ENCODE measurements around the gene SRPRB. TPM values are rescaled to one million over a fixed set of nuclear protein-coding genes. Genes with fewer than 3 reads are reported as not detected.

SRPRB gene
- polyA plus RNA-seq, 1 of the 3 experiments (the other 2 are of a cell fraction), result 54.3 TPM

DNA sequence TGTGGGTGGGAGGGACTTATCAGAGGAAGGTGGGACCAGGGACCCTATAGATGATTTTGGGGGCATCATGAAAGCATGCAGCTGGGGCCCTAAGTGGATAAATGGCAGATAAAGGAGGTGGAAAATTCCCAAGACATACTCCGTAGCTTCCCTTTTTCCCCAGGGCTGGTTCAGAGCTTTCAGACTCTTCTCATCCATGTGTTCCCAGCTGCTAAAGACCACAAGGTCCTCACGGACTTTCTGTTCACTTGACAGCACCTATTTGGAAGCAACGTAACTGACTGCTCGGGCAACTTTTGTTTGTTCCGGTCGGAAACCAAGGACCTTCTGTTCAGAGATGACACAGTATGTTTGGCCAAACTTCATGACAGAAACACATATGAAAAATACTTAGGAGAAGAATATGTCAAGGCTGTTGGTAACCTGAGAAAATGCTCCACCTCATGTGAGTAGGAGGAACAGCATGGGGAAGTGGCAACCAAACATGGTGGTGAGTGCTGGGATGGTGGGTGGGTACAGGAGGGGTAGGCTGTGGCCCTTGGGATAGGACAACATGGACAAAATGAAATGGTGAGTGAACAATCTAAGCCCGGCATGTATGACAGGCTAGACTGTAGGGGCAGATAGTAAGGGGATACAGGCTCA lies 28.7 kb upstream of the SRPRB start:
- no peaks in the 10 kb centered on the region for H3K36me3 ChIP-seq (replicated peaks in 1 of 2; ENCODE audit: control insufficient read depth in 1 of 2, insufficient read depth in 2 of 2, low read length in 1 of 2)
- CTCF ChIA-PET, result no interaction called here
- H3K9me2 ChIP-seq, result no peaks in the 10 kb centered on the region
- no peaks in the 10 kb centered on the region for H3K79me2 ChIP-seq (ENCODE audit: insufficient read depth)
- H3K27ac ChIP-seq (ENCODE audit: low read depth in 2 of 2, low read length in 1 of 2), result no peak overlapping the region
- 49% methylated on average over 7 of the region's 7 CpGs for WGBS (ENCODE audit: low lambda C conversion rate)
- H3K4me3 ChIP-seq (ENCODE audit: low read depth in 2 of 2, low read length in 1 of 2), result no peak overlapping the region
- H3K4me1 ChIP-seq (ENCODE audit: control insufficient read depth in 1 of 2, insufficient read depth in 2 of 2, low read depth in 1 of 2, low read length in 1 of 2), result no peaks in the 10 kb centered on the region
- POLR2A ChIA-PET, result no interaction called here
- H3K9me3 ChIP-seq, result no peaks in the 10 kb centered on the region
- TF ChIP-seq NRF1 (IDR thresholded peaks at IDR 0.05; ENCODE audit: low read depth, low read length), result no peak
- no peak for TF ChIP-seq JUND (IDR thresholded peaks at IDR 0.05)
- no peak for TF ChIP-seq RAD21 (IDR thresholded peaks at IDR 0.05; ENCODE audit: low read length)
- TF ChIP-seq TCF12 (IDR thresholded peaks at IDR 0.05), result no peak
- TF ChIP-seq, protein P1, sequence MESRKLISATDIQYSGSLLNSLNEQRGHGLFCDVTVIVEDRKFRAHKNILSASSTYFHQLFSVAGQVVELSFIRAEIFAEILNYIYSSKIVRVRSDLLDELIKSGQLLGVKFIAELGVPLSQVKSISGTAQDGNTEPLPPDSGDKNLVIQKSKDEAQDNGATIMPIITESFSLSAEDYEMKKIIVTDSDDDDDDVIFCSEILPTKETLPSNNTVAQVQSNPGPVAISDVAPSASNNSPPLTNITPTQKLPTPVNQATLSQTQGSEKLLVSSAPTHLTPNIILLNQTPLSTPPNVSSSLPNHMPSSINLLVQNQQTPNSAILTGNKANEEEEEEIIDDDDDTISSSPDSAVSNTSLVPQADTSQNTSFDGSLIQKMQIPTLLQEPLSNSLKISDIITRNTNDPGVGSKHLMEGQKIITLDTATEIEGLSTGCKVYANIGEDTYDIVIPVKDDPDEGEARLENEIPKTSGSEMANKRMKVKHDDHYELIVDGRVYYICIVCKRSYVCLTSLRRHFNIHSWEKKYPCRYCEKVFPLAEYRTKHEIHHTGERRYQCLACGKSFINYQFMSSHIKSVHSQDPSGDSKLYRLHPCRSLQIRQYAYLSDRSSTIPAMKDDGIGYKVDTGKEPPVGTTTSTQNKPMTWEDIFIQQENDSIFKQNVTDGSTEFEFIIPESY (IDR thresholded peaks at IDR 0.05; ENCODE audit: borderline replicate concordance, low read depth), result no peak
- TF ChIP-seq, protein P2, sequence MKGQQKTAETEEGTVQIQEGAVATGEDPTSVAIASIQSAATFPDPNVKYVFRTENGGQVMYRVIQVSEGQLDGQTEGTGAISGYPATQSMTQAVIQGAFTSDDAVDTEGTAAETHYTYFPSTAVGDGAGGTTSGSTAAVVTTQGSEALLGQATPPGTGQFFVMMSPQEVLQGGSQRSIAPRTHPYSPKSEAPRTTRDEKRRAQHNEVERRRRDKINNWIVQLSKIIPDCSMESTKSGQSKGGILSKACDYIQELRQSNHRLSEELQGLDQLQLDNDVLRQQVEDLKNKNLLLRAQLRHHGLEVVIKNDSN (IDR thresholded peaks at IDR 0.05; ENCODE audit: borderline replicate concordance, low read depth), result no peak
- no peak for TF ChIP-seq SIN3A (IDR thresholded peaks at IDR 0.05; ENCODE audit: borderline replicate concordance, low read depth, low read length)
- TF ChIP-seq, protein P3, sequence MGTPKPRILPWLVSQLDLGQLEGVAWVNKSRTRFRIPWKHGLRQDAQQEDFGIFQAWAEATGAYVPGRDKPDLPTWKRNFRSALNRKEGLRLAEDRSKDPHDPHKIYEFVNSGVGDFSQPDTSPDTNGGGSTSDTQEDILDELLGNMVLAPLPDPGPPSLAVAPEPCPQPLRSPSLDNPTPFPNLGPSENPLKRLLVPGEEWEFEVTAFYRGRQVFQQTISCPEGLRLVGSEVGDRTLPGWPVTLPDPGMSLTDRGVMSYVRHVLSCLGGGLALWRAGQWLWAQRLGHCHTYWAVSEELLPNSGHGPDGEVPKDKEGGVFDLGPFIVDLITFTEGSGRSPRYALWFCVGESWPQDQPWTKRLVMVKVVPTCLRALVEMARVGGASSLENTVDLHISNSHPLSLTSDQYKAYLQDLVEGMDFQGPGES (IDR thresholded peaks at IDR 0.05; ENCODE audit: low read depth, low read length), result no peak
- no peak for TF ChIP-seq GATA2 (CRISPR knock-in tag; IDR thresholded peaks at IDR 0.05)
- TF ChIP-seq, protein P4, sequence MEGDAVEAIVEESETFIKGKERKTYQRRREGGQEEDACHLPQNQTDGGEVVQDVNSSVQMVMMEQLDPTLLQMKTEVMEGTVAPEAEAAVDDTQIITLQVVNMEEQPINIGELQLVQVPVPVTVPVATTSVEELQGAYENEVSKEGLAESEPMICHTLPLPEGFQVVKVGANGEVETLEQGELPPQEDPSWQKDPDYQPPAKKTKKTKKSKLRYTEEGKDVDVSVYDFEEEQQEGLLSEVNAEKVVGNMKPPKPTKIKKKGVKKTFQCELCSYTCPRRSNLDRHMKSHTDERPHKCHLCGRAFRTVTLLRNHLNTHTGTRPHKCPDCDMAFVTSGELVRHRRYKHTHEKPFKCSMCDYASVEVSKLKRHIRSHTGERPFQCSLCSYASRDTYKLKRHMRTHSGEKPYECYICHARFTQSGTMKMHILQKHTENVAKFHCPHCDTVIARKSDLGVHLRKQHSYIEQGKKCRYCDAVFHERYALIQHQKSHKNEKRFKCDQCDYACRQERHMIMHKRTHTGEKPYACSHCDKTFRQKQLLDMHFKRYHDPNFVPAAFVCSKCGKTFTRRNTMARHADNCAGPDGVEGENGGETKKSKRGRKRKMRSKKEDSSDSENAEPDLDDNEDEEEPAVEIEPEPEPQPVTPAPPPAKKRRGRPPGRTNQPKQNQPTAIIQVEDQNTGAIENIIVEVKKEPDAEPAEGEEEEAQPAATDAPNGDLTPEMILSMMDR (IDR thresholded peaks at IDR 0.05), result no peak
- TF ChIP-seq GABPA (IDR thresholded peaks at IDR 0.05; ENCODE audit: low read depth), result no peak
- TF ChIP-seq TEAD4 (IDR thresholded peaks at IDR 0.05; ENCODE audit: borderline replicate concordance, insufficient read depth), result no peak
- no peak for TF ChIP-seq CHD2 (IDR thresholded peaks at IDR 0.05; ENCODE audit: low read length, partially characterized antibody)
- no peak for TF ChIP-seq RXRA (IDR thresholded peaks at IDR 0.05; ENCODE audit: borderline replicate concordance, low read depth)
- no peak for TF ChIP-seq FOXJ3 (CRISPR knock-in tag; IDR thresholded peaks at IDR 0.05)
- no peak for DNase-seq
- H2AFZ ChIP-seq (ENCODE audit: low read depth), result no peak overlapping the region
- no peak overlapping the region for H3K4me2 ChIP-seq
- H3F3A ChIP-seq (replicated peaks; ENCODE audit: insufficient read depth), result no peaks in the 10 kb centered on the region
- H3K9ac ChIP-seq, result no peak overlapping the region
- no peaks in the 10 kb centered on the region for H4K20me1 ChIP-seq (ENCODE audit: insufficient read depth)
- no peaks in the 10 kb centered on the region; the same call in 1 of the 2 replicates for H3K27me3 ChIP-seq (ENCODE audit: insufficient read depth)

All from SK-N-SH (cell line).